SU-DHL-6 (cell line): ENCODE results near the gene S100A9.
"Not testable (repeated sequence)": the region's sequence is repeated elsewhere in the genome, so short reads cannot be mapped to it uniquely, and the experiment has no call there.

Experiments
- H2AFZ ChIP-seq: fragments of 200-600 bp; sonication (generic); 2 replicates; pipeline ENCODE4 v1.6.1; 2014; ENCODE audit warnings: low read depth, mild to moderate bottlenecking, moderate library complexity, mixed read lengths, antibody characterized with exemption, low read length; ENCODE audit not compliant: severe bottlenecking
- H3F3A ChIP-seq: fragments of 200-600 bp; shearing (Covaris generic); 2 replicates; pipeline ENCODE4 v1.6.0; 2016; ENCODE audit warnings: antibody characterized with exemption, mild to moderate bottlenecking; ENCODE audit not compliant: insufficient read depth
- H3K27ac ChIP-seq: fragments of 200-600 bp; sonication (generic); 2 replicates; pipeline ENCODE4 v1.5.1; 2016; ENCODE audit warnings: low read depth, mild to moderate bottlenecking, low read length, moderate library complexity, mixed read lengths
- H3K27me3 ChIP-seq: fragments of 200-600 bp; sonication (generic), shearing (Covaris generic); 2 replicates; pipeline ENCODE4 v1.6.0; 2014; ENCODE audit warnings: mild to moderate bottlenecking, low read length
- H3K36me3 ChIP-seq: fragments of 200-600 bp; sonication (generic); 2 replicates; pipeline ENCODE4 v1.6.1; 2014; ENCODE audit warnings: mild to moderate bottlenecking, low read length, mixed read lengths
- H3K4me2 ChIP-seq: fragments of 300-600, 200-600 bp; shearing (Covaris generic), sonication (generic); 2 replicates; pipeline ENCODE4 v1.6.0; 2014; ENCODE audit warnings: low read length, low read depth, mild to moderate bottlenecking; ENCODE audit not compliant: poor library complexity, severe bottlenecking
- H3K4me3 ChIP-seq: fragments of 200-600 bp; sonication (generic); 2 replicates; pipeline ENCODE4 v1.5.1; 2014; ENCODE audit warnings: antibody characterized with exemption, low read length, mild to moderate bottlenecking, mixed read lengths; ENCODE audit not compliant: insufficient read depth, poor library complexity, severe bottlenecking
- H3K79me2 ChIP-seq: fragments of 200-600 bp; sonication (generic); 2 replicates; pipeline ENCODE4 v1.6.1; 2014; ENCODE audit warnings: mild to moderate bottlenecking, low read length, moderate library complexity; ENCODE audit not compliant: insufficient read depth
- H3K9ac ChIP-seq: fragments of 200-600 bp; sonication (generic); 2 replicates; pipeline ENCODE4 v1.7.0; 2014; ENCODE audit warnings: mild to moderate bottlenecking, low read length
- H3K9me2 ChIP-seq: fragments of 200-600 bp; sonication (generic); replicated peaks from 2 replicates; pipeline ENCODE4 v1.6.1; 2014; ENCODE audit warnings: low read length; ENCODE audit not compliant: insufficient read depth
- H3K9me3 ChIP-seq: fragments of 200-600 bp; sonication (generic); 2 replicates; pipeline ENCODE4 v1.6.1; 2014; ENCODE audit warnings: low read length, mixed read lengths; ENCODE audit not compliant: insufficient read depth
- H4K20me1 ChIP-seq: fragments of 200-600 bp; sonication (generic); 2 replicates; pipeline ENCODE4 v1.6.1; 2014; ENCODE audit warnings: low read depth, mild to moderate bottlenecking, antibody characterized with exemption, low read length, moderate library complexity, mixed read lengths
- CTCF ChIP-seq: fragments of 200-600 bp; sonication (generic); IDR thresholded peaks from one replicate; pipeline ENCODE4 v1.5.1; 2017; ENCODE audit warnings: antibody characterized with exemption, mild to moderate bottlenecking, low read length, moderate library complexity; ENCODE audit not compliant: insufficient read depth, poor library complexity, severe bottlenecking
- EZH2phosphoT487 ChIP-seq: fragments of 200-600 bp; sonication (generic), shearing (Covaris generic); conservative IDR thresholded peaks from 2 replicates; pipeline ENCODE4 v1.6.1; 2018; ENCODE audit warnings: mild to moderate bottlenecking, antibody characterized with exemption, low read length, moderate library complexity, mixed read lengths

The S100A9 gene

GRCh38 chr1:153346077-153346723 lies 11.5 kb upstream of the S100A9 start:
- Histone ChIP-seq H3K4me2 (no peak overlapping the region), H3K9ac (no peak overlapping the region)

GRCh38 chr1:153347049-153347448 lies 10.6 kb upstream of the S100A9 start:
- H3K27ac ChIP-seq, H3K9me2 ChIP-seq, H3K4me2 ChIP-seq, H3K4me3 ChIP-seq, H3K79me2 ChIP-seq, H3K9me3 ChIP-seq, H3K36me3 ChIP-seq, H4K20me1 ChIP-seq, H3K27me3 ChIP-seq, H3K9ac ChIP-seq, H3F3A ChIP-seq, H2AFZ ChIP-seq: not testable (repeated sequence)

More at GRCh38 chr1:153346077-153346723, 11.5 kb upstream of the S100A9 start:
- Histone ChIP-seq H3K36me3 (no peaks in the 10 kb centered on the region), H4K20me1 (no peaks in the 10 kb centered on the region), H3K9me3 (no peaks in the 10 kb centered on the region), H3K4me3 (no peak overlapping the region), H3K27ac (no peak overlapping the region), H3K9me2 (no peaks in the 10 kb centered on the region), H3K79me2 (no peaks in the 10 kb centered on the region), H3F3A (no peaks in the 10 kb centered on the region), H2AFZ (no peak overlapping the region), H3K27me3 (no peaks in the 10 kb centered on the region)
- TF ChIP-seq EZH2phosphoT487 (no peak), CTCF (no peak)

DNA sequence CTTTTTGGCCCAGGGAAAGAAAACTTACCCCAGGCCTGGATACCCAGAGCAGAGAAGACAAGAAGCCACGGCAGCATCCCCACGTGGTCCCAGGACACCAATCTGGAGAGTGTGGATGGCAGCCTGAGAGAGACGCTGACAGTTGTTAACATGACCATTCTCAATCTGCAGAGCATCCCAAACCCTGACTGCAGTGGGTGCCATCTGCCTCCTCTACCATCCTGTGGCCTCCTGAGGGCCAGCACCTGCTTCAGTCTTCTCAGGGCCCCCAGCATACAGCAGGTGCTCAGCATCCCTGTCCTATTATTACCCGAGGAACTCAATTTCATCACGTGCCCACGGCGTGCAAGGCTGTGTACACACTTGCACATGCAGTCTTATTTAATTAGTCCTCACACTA lies 9.8 kb upstream of the S100A9 start:
- no peaks in the 10 kb centered on the region for H3K27me3 ChIP-seq
- no peak overlapping the region for H2AFZ ChIP-seq

More for the DNA sequence above, 9.8 kb upstream of the S100A9 start:
- no peaks in the 10 kb centered on the region for H3F3A ChIP-seq
- no peaks in the 10 kb centered on the region for H3K36me3 ChIP-seq
- H3K4me3 ChIP-seq: no peak overlapping the region
- TF ChIP-seq EZH2phosphoT487: no peak
- no peak for TF ChIP-seq CTCF
- H3K9me3 ChIP-seq: no peaks in the 10 kb centered on the region
- no peak overlapping the region for H3K9ac ChIP-seq
- H3K9me2 ChIP-seq: no peaks in the 10 kb centered on the region
- H3K4me2 ChIP-seq: no peak overlapping the region
- no peaks in the 10 kb centered on the region for H3K79me2 ChIP-seq
- H4K20me1 ChIP-seq: no peaks in the 10 kb centered on the region
- no peak overlapping the region for H3K27ac ChIP-seq
